ENCODE results near the gene FBXW7.
A peak's percentile ranks its signal among the peaks of the same experiment; 100 is the strongest.

Gene FBXW7

DNA sequence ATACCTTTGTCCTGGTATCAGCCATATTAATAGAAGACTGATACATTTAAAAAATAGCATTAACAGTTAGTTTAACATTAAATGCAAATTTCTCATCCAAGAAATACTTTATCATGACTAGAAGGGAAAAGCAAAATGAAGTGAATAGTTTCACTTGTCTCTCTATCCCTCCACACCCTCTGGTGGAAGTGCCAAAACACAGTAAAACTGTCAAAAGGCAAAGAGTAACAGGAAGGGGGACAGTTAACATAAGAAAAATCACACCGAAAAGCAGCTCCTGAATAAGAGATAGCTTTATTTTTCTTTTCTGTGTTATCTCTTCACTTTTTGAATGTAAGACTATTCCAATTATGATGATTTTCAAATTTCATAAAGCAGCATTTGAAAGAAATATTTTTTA lies 187.2 kb downstream of the FBXW7 start:
- ChIA-PET CTCF (interaction anchor here (0.6 to 0.9 kb wide), 5 partner anchors 78 to 1231 kb away, joined by 3 read pairs; no protein-coding TSS in a partner anchor), POLR2A (no interaction called here)
- H3K4me1 ChIP-seq (ENCODE audit: control insufficient read depth, insufficient read depth, low read length) = no peaks in the 10 kb centered on the region

DNA sequence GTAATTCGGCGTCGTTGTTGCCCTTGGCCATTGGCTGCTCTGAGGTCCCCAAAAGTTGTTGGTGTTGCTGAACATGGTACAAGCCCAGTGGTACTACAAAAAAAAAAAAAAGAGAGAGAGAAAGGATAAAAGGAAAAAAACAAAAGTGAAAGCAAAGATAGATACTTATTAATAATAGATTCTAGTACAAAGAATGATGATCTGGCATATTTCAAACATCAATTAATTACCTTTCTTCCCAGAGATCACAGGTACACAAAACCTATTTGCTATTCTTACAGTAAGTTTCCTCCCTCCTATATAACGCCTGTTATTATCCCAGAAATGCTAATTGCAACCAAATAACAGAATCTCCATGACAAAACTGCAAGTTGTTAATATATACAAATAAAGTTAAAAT lies 188.9 kb downstream of the FBXW7 start:
- Histone ChIP-seq H3K4me1 (ENCODE audit: control insufficient read depth, insufficient read depth, low read length) (no peaks in the 10 kb centered on the region), H3K36me3 (ENCODE audit: control insufficient read depth in 2 of 2, insufficient read depth in 1 of 2, low read length in 2 of 2) (peaks cover 0 to 13% of the 10 kb centered on the region in 2 experiments; a peak in 1 of 3 replicates), H3K4me3 (ENCODE audit: low read depth, low read length) (no peak overlapping the region), H3K9me3 (ENCODE audit: control insufficient read depth, insufficient read depth, low read depth, low read length) (no peaks in the 10 kb centered on the region), H3K27ac (ENCODE audit: extremely low read depth, low read depth, low read length) (no peak overlapping the region)
- POLR2A ChIA-PET = no interaction called here
- TF ChIP-seq, protein P1, sequence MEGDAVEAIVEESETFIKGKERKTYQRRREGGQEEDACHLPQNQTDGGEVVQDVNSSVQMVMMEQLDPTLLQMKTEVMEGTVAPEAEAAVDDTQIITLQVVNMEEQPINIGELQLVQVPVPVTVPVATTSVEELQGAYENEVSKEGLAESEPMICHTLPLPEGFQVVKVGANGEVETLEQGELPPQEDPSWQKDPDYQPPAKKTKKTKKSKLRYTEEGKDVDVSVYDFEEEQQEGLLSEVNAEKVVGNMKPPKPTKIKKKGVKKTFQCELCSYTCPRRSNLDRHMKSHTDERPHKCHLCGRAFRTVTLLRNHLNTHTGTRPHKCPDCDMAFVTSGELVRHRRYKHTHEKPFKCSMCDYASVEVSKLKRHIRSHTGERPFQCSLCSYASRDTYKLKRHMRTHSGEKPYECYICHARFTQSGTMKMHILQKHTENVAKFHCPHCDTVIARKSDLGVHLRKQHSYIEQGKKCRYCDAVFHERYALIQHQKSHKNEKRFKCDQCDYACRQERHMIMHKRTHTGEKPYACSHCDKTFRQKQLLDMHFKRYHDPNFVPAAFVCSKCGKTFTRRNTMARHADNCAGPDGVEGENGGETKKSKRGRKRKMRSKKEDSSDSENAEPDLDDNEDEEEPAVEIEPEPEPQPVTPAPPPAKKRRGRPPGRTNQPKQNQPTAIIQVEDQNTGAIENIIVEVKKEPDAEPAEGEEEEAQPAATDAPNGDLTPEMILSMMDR (tag by site-specific recombination; IDR thresholded peaks at IDR 0.05) = no peak
- TF ChIP-seq, protein P2, sequence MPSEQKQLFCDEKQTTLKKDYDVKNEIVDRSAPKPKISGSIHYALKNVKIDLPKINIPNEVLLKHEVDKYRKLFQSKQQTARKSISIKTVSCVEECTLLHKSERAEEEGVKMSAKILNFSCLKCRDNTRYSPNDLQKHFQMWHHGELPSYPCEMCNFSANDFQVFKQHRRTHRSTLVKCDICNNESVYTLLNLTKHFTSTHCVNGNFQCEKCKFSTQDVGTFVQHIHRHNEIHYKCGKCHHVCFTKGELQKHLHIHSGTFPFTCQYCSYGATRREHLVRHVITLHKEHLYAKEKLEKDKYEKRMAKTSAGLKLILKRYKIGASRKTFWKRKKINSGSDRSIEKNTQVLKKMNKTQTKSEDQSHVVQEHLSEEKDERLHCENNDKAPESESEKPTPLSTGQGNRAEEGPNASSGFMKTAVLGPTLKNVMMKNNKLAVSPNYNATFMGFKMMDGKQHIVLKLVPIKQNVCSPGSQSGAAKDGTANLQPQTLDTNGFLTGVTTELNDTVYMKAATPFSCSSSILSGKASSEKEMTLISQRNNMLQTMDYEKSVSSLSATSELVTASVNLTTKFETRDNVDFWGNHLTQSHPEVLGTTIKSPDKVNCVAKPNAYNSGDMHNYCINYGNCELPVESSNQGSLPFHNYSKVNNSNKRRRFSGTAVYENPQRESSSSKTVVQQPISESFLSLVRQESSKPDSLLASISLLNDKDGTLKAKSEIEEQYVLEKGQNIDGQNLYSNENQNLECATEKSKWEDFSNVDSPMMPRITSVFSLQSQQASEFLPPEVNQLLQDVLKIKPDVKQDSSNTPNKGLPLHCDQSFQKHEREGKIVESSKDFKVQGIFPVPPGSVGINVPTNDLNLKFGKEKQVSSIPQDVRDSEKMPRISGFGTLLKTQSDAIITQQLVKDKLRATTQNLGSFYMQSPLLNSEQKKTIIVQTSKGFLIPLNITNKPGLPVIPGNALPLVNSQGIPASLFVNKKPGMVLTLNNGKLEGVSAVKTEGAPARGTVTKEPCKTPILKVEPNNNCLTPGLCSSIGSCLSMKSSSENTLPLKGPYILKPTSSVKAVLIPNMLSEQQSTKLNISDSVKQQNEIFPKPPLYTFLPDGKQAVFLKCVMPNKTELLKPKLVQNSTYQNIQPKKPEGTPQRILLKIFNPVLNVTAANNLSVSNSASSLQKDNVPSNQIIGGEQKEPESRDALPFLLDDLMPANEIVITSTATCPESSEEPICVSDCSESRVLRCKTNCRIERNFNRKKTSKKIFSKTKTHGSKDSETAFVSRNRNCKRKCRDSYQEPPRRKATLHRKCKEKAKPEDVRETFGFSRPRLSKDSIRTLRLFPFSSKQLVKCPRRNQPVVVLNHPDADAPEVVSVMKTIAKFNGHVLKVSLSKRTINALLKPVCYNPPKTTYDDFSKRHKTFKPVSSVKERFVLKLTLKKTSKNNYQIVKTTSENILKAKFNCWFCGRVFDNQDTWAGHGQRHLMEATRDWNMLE (tag by site-specific recombination; conservative IDR thresholded peaks at IDR 0.05; ENCODE audit: low read depth) = no peak
- TF ChIP-seq ZNF837 (tag by site-specific recombination; IDR thresholded peaks at IDR 0.05) = no peak
- no peak for TF ChIP-seq GLIS1 (tag by site-specific recombination; IDR thresholded peaks at IDR 0.05)
- no peak for TF ChIP-seq ZNF214 (tag by site-specific recombination; IDR thresholded peaks at IDR 0.05; ENCODE audit: borderline replicate concordance)
- TF ChIP-seq ZNF146 (tag by site-specific recombination; IDR thresholded peaks at IDR 0.05) = no peak
- TF ChIP-seq YY1 (tag by site-specific recombination; IDR thresholded peaks at IDR 0.05) = no peak
- TF ChIP-seq ZNF391 (tag by site-specific recombination; IDR thresholded peaks at IDR 0.05; ENCODE audit: borderline replicate concordance, low read depth) = no peak
- no peak for TF ChIP-seq ZNF266 (tag by site-specific recombination; IDR thresholded peaks at IDR 0.05; ENCODE audit: low read depth)
- no peak for TF ChIP-seq ZBTB1 (tag by site-specific recombination; IDR thresholded peaks at IDR 0.05)
- TF ChIP-seq ZNF174 (tag by site-specific recombination; IDR thresholded peaks at IDR 0.05) = no peak
- TF ChIP-seq BCL11A (tag by site-specific recombination; IDR thresholded peaks at IDR 0.05; ENCODE audit: low read depth) = no peak
- TF ChIP-seq SP2 (tag by site-specific recombination; IDR thresholded peaks at IDR 0.05) = no peak
- CTCF ChIA-PET = no interaction called here

More for the DNA sequence above, 187.2 kb downstream of the FBXW7 start:
- H3K36me3 ChIP-seq (ENCODE audit: control insufficient read depth in 2 of 2, insufficient read depth in 1 of 2, low read length in 2 of 2) = peaks cover 0 to 13% of the 10 kb centered on the region in 2 experiments; a peak in 1 of 3 replicates
- TF ChIP-seq PRDM1 (tag by site-specific recombination; IDR thresholded peaks at IDR 0.05) (peak; percentile 44), HOXA7 (CRISPR knock-in tag; IDR thresholded peaks at IDR 0.05; ENCODE audit: borderline replicate concordance) (no peak)
- TF ChIP-seq, protein P3, sequence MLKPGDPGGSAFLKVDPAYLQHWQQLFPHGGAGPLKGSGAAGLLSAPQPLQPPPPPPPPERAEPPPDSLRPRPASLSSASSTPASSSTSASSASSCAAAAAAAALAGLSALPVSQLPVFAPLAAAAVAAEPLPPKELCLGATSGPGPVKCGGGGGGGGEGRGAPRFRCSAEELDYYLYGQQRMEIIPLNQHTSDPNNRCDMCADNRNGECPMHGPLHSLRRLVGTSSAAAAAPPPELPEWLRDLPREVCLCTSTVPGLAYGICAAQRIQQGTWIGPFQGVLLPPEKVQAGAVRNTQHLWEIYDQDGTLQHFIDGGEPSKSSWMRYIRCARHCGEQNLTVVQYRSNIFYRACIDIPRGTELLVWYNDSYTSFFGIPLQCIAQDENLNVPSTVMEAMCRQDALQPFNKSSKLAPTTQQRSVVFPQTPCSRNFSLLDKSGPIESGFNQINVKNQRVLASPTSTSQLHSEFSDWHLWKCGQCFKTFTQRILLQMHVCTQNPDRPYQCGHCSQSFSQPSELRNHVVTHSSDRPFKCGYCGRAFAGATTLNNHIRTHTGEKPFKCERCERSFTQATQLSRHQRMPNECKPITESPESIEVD (tag by site-specific recombination; IDR thresholded peaks at IDR 0.05) = 0 out of 2 replicates have a peak, but pooled peaks have one; percentile 24
- H3K9me3 ChIP-seq (ENCODE audit: control insufficient read depth, insufficient read depth, low read depth, low read length) = no peaks in the 10 kb centered on the region
- no peak overlapping the region for H3K4me3 ChIP-seq (ENCODE audit: low read depth, low read length)
- H3K27ac ChIP-seq (ENCODE audit: extremely low read depth, low read depth, low read length) = no peak overlapping the region
